NT2/D1 (cell line): ENCODE results near the gene HCAR1.

Source experiments
- YY1 ChIP-seq: IDR thresholded peaks from 2 replicates; pipeline ENCODE4 v1.6.1; 2011; ENCODE audit not compliant: insufficient read length, insufficient read depth
- ZNF274 ChIP-seq: IDR thresholded peaks from 2 replicates; pipeline ENCODE4 v1.6.1; 2011; ENCODE audit warnings: mild to moderate bottlenecking, low read depth, low read length

DNA sequence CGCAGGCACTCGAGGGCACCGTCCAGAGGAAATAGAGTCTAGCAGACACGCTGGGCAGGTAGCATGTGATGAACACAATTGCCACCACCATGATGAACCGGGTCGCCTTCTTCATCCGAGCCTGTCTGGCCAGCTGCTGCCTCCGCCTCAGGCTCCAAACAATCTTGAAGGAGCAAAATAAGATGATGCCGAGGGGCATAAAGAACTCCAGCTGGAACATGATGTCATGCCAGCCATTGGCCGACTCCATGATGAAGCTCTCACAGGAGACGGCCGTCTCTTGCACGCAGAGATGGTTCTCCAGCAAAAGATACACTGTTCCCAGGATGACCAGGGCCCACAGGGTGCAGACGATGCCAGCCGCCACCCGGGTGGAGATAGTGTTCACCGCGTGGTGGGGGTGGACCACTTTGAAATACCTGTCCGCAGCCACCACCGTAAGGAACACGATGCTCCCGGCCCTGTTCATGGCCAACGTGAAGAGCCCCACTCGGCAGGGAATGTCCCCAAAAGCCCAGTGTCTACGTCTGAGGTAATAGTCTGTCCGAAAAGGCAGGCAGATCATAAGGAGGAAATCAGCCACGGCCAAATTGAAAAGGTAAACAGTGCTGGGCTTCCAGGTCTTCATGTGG lies 945 bp downstream of the HCAR1 start:
- TF ChIP-seq ZNF274: no peak
- no peak for TF ChIP-seq YY1
